Stimulated activated naive CD4-positive, alpha-beta T cell (primary cell): Measurements from ENCODE around the gene INHA.

Experiments used
- DNase-seq, 6 experiments: peaks; one replicate each; lab custom pipeline; 2025; lab: John Stamatoyannopoulos, UW

INHA gene

GRCh38 chr2:219574484-219575311 lies 2.6 kb downstream of the INHA start:
- DNase-seq, result no peak

- no peak for DNase-seq
Measured at GRCh38 chr2:219575566-219576504, 3.7 kb downstream of the INHA start.

GRCh38 chr2:219576505-219577388 lies 4.6 kb downstream of the INHA start:
- DNase-seq, result no peak

GRCh38 chr2:219578811-219579613 lies 6.9 kb downstream of the INHA start:
- DNase-seq, result no peak

GRCh38 chr2:219581346-219581745 lies 9.2 kb downstream of the INHA start:
- DNase-seq, result no peak

- no peak for DNase-seq
Measured at GRCh38 chr2:219591091-219591490, 19.0 kb downstream of the INHA start.

GRCh38 chr2:219592736-219593135 lies 20.6 kb downstream of the INHA start:
- no peak for DNase-seq

GRCh38 chr2:219593154-219593553 lies 21.0 kb downstream of the INHA start:
- DNase-seq, result no peak

- DNase-seq, result no peak
Measured at GRCh38 chr2:219595256-219595655, 23.1 kb downstream of the INHA start.

- peak in 1 of 6 experiments; percentile 14 for DNase-seq
Measured at GRCh38 chr2:219596954-219597551, 24.9 kb downstream of the INHA start.

- peak; percentile 75 to 96 (median 87) for DNase-seq
Measured at GRCh38 chr2:219597552-219598307, 25.6 kb downstream of the INHA start, which contains the start of gene STK11IP. STK11IP (plus strand) TSS chr2:219597857; CDS start chr2:219598120, 263 bp downstream.

- DNase-seq, result no peak
Measured at GRCh38 chr2:219598308-219599078, 26.4 kb downstream of the INHA start.

GRCh38 chr2:219603771-219604170 lies 31.7 kb downstream of the INHA start:
- no peak for DNase-seq

- DNase-seq, result no peak
Measured at GRCh38 chr2:219605607-219605954, 33.5 kb downstream of the INHA start.

- no peak for DNase-seq
Measured at GRCh38 chr2:219607931-219608330, 35.8 kb downstream of the INHA start.

- DNase-seq, result no peak
Measured at GRCh38 chr2:219608399-219608964, 36.4 kb downstream of the INHA start.

- DNase-seq, result no peak
Measured at GRCh38 chr2:219609149-219609750, 37.1 kb downstream of the INHA start.

- no peak for DNase-seq
Measured at GRCh38 chr2:219611306-219611705, 39.2 kb downstream of the INHA start.
